ENCODE data around the gene EYA2. TPM values are rescaled to one million over a fixed set of nuclear protein-coding genes. Genes with fewer than 3 reads are reported as not detected.

Gene EYA2
- total RNA-seq, 2 experiments from 2014 or later = not detected

- TF ChIP-seq CTCF (IDR thresholded peaks at IDR 0.05) = no peak
- Mint-ChIP-seq H3K4me3 (no peak overlapping the region), H3K27me3 (no peaks in the 10 kb centered on the region), H3K27ac (peak overlapping the region; percentile 34), H3K36me3 (ENCODE audit: low read depth) (peaks cover 31% of the 10 kb centered on the region), H3K9me3 (no peaks in the 10 kb centered on the region), H3K4me1 (ENCODE audit: low read depth) (no peaks in the 10 kb centered on the region)
- intact Hi-C loops (cut with micrococcal nuclease) = no loop called here
- ATAC-seq (no peak), DNase-seq (no peak)
- CTCF ChIA-PET = no interaction called here
- POLR2A ChIA-PET = no interaction called here
Measured at GRCh38 chr20:47236639-47236900, 341.9 kb downstream of the EYA2 start.

- ATAC-seq = no peak
- intact Hi-C loops (cut with micrococcal nuclease) = no loop called here
- no peak for DNase-seq
- H3K4me1 Mint-ChIP-seq (ENCODE audit: low read depth) = no peaks in the 10 kb centered on the region
- ChIA-PET POLR2A (no interaction called here), CTCF (interaction anchor here (2.0 kb wide), 1 partner anchor 146 kb away, joined by 5 read pairs; no protein-coding TSS in a partner anchor)
- no peaks in the 10 kb centered on the region for H3K27me3 Mint-ChIP-seq
- H3K36me3 Mint-ChIP-seq (ENCODE audit: low read depth) = peaks cover 28% of the 10 kb centered on the region
- no peaks in the 10 kb centered on the region for H3K9me3 Mint-ChIP-seq
- no peak for TF ChIP-seq CTCF (IDR thresholded peaks at IDR 0.05)
- H3K4me3 Mint-ChIP-seq = no peak overlapping the region
- H3K27ac Mint-ChIP-seq = no peak overlapping the region
Measured at GRCh38 chr20:47237715-47238114, 343.1 kb downstream of the EYA2 start.

Small RNA genes lying within 50 kb of the gene (microRNA-seq; reads per million reads assigned to microRNA genes)
- not detected for gene MIR3616 (ENCODE audit: borderline microRNAs expressed, borderline replicate concordance)

Other genes starting within 250 kb of the EYA2 start
- gene SLC13A3, start 243.4 kb upstream of the EYA2 start, total RNA-seq = not detected
- gene TP53RK, start 205.4 kb upstream of the EYA2 start, total RNA-seq = 10 to 100 TPM; 12.2 to 13.6 TPM
- gene SLC2A10, start 185.2 kb upstream of the EYA2 start, total RNA-seq = not detected